ENCODE measurements around the gene RGS8.

Gene RGS8

GRCh38 chr1:182643699-182644098 is 40.7 kb downstream of the RGS8 start:
- H3K9ac ChIP-seq (ENCODE audit: low read length) = no peak overlapping the region
- no peaks in the 10 kb centered on the region for H3K9me3 ChIP-seq (ENCODE audit: control insufficient read depth, low read length)
- no peaks in the 10 kb centered on the region for H3K36me3 ChIP-seq (ENCODE audit: control insufficient read depth, insufficient read depth, low read length)
- peaks cover 6% of the 10 kb centered on the region for H3K4me1 ChIP-seq (ENCODE audit: control insufficient read depth, insufficient read depth, low read length)
- no peaks in the 10 kb centered on the region for H3K27me3 ChIP-seq (ENCODE audit: control insufficient read depth, insufficient read depth, low read length)
- no peak overlapping the region for H3K4me3 ChIP-seq (ENCODE audit: low read length)

GRCh38 chr1:182642461-182642860 is 41.9 kb downstream of the RGS8 start:
- Histone ChIP-seq H3K36me3 (ENCODE audit: control insufficient read depth, insufficient read depth, low read length) (no peaks in the 10 kb centered on the region), H3K4me1 (ENCODE audit: control insufficient read depth, insufficient read depth, low read length) (peaks cover 6% of the 10 kb centered on the region), H3K4me3 (ENCODE audit: low read length) (no peak overlapping the region), H3K27me3 (ENCODE audit: control insufficient read depth, insufficient read depth, low read length) (no peaks in the 10 kb centered on the region), H3K9ac (ENCODE audit: low read length) (no peak overlapping the region), H3K9me3 (ENCODE audit: control insufficient read depth, low read length) (no peaks in the 10 kb centered on the region)

- H3K27me3 ChIP-seq (ENCODE audit: control insufficient read depth, insufficient read depth, low read length) = no peaks in the 10 kb centered on the region
These were observed 42.8 kb downstream of the RGS8 start for GRCh38 chr1:182641561-182641960.

GRCh38 chr1:182639330-182639729 is 45.1 kb downstream of the RGS8 start:
- Histone ChIP-seq H3K4me1 (ENCODE audit: control insufficient read depth, insufficient read depth, low read length) (no peaks in the 10 kb centered on the region), H3K9ac (ENCODE audit: low read length) (no peak overlapping the region), H3K4me3 (ENCODE audit: low read length) (no peak overlapping the region), H3K36me3 (ENCODE audit: control insufficient read depth, insufficient read depth, low read length) (no peaks in the 10 kb centered on the region), H3K27me3 (ENCODE audit: control insufficient read depth, insufficient read depth, low read length) (no peaks in the 10 kb centered on the region), H3K9me3 (ENCODE audit: control insufficient read depth, low read length) (no peaks in the 10 kb centered on the region)

More at GRCh38 chr1:182641561-182641960, 42.8 kb downstream of the RGS8 start:
- Histone ChIP-seq H3K9me3 (ENCODE audit: control insufficient read depth, low read length) (no peaks in the 10 kb centered on the region), H3K4me3 (ENCODE audit: low read length) (no peak overlapping the region), H3K36me3 (ENCODE audit: control insufficient read depth, insufficient read depth, low read length) (no peaks in the 10 kb centered on the region), H3K4me1 (ENCODE audit: control insufficient read depth, insufficient read depth, low read length) (peaks cover 6% of the 10 kb centered on the region), H3K9ac (ENCODE audit: low read length) (no peak overlapping the region)

GRCh38 chr1:182637769-182638168 is 46.6 kb downstream of the RGS8 start:
- Histone ChIP-seq H3K9ac (ENCODE audit: low read length) (no peak overlapping the region), H3K9me3 (ENCODE audit: control insufficient read depth, low read length) (no peaks in the 10 kb centered on the region), H3K36me3 (ENCODE audit: control insufficient read depth, insufficient read depth, low read length) (no peaks in the 10 kb centered on the region), H3K4me3 (ENCODE audit: low read length) (no peak overlapping the region), H3K4me1 (ENCODE audit: control insufficient read depth, insufficient read depth, low read length) (no peaks in the 10 kb centered on the region), H3K27me3 (ENCODE audit: control insufficient read depth, insufficient read depth, low read length) (no peaks in the 10 kb centered on the region)

- H3K36me3 ChIP-seq (ENCODE audit: control insufficient read depth, insufficient read depth, low read length) = no peaks in the 10 kb centered on the region
- H3K9me3 ChIP-seq (ENCODE audit: control insufficient read depth, low read length) = no peaks in the 10 kb centered on the region
- H3K27me3 ChIP-seq (ENCODE audit: control insufficient read depth, insufficient read depth, low read length) = no peaks in the 10 kb centered on the region
- no peak overlapping the region for H3K4me3 ChIP-seq (ENCODE audit: low read length)
- H3K9ac ChIP-seq (ENCODE audit: low read length) = no peak overlapping the region
- no peaks in the 10 kb centered on the region for H3K4me1 ChIP-seq (ENCODE audit: control insufficient read depth, insufficient read depth, low read length)
These were observed 48.5 kb downstream of the RGS8 start for GRCh38 chr1:182635871-182636270.

All from mucosa of stomach (tissue), 1 donor.